ENCODE measurements around the gene CCNE1.

Gene CCNE1

DNA sequence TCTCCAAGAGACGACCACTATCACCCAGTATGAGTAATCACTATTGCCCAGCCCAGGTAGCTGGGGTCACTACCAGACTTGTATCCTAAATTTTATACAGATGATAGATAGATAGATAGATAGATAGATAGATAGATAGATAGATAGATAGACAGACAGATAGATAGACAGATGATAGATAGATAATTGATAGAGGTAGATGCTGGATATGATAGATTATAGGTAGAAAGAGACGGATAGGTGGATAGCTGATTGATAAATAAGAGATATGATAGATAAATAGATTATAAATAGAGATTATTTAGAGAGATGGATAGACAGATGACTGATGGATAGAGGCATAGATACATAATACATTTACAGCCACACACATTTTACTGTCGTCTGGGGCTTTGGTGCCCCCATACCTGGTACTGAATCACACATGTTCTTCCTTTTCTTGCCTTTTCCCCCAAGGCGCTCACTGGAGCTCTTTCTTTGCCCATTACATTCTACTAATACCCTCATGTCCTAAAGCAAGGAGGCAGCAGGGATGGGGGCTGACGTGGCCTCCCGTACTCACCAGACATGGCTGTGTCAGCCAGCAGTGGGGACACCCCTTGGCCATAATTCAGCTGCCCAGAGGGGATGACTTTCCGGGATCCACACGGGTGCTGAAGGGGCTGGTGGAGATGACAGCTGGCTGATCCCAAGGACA lies 44.6 kb upstream of the CCNE1 start:
- TF ChIP-seq TAF1 (IDR thresholded peaks at IDR 0.05; ENCODE audit: borderline replicate concordance, insufficient read depth, low read length), result no peak
- no peak for TF ChIP-seq REST (IDR thresholded peaks at IDR 0.05; ENCODE audit: insufficient read depth in 1 of 2, low read depth in 2 of 2, low read length in 2 of 2)
- no peak for TF ChIP-seq FOXP2 (optimal IDR thresholded peaks at IDR 0.05; ENCODE audit: borderline replicate concordance, extremely low read depth, extremely low read length, insufficient read depth)
- no peak for TF ChIP-seq SIN3A (IDR thresholded peaks at IDR 0.05; ENCODE audit: borderline replicate concordance, insufficient read depth, low read length)
- no peak for TF ChIP-seq POLR2AphosphoS5 (IDR thresholded peaks at IDR 0.05; ENCODE audit: low read depth, low read length)

DNA sequence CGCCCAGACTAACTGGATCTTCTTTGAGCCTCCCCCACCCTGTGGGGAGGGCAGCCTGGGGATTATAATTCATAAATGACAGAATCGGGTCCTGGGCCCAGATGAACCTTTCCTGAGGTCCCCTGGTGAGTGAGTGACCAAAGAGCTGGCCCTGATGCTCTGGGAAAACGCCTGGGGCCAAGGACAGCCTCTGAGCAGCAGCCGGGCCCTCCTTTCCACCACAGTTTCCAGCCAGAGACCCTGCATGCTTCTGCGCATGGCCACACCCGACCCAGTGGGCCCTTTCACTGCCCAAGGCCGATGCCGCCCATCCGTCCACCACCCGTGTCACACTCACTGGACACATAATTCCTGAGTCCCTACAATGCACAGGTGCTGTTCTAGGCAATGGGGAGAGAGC lies 43.6 kb upstream of the CCNE1 start:
- TF ChIP-seq SIN3A (IDR thresholded peaks at IDR 0.05; ENCODE audit: borderline replicate concordance, insufficient read depth, low read length) (no peak), POLR2AphosphoS5 (IDR thresholded peaks at IDR 0.05; ENCODE audit: low read depth, low read length) (no peak), REST (IDR thresholded peaks at IDR 0.05; ENCODE audit: insufficient read depth in 1 of 2, low read depth in 2 of 2, low read length in 2 of 2) (no peak), TAF1 (IDR thresholded peaks at IDR 0.05; ENCODE audit: borderline replicate concordance, insufficient read depth, low read length) (no peak), FOXP2 (optimal IDR thresholded peaks at IDR 0.05; ENCODE audit: borderline replicate concordance, extremely low read depth, extremely low read length, insufficient read depth) (no peak)

DNA sequence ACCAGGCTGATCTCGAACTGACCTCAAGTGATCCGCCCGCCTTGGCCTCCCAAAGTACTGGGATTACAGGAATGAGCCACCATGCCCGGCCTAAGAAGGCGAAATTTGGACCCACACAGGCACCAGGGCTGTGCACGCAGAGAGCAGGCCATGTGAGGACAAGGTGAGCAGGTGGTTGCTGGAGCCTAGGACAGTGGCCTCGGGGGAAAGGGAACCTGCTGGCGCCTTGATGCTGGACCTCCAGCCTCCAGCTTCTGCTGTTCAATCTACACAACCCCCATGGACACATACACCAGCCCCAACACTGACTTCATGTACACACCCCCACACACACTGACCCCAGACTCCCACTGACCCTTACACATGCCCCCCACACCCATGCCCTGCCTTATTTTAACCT lies 41.8 kb upstream of the CCNE1 start:
- no peak for TF ChIP-seq REST (IDR thresholded peaks at IDR 0.05; ENCODE audit: insufficient read depth in 1 of 2, low read depth in 2 of 2, low read length in 2 of 2)
- TF ChIP-seq SIN3A (IDR thresholded peaks at IDR 0.05; ENCODE audit: borderline replicate concordance, insufficient read depth, low read length), result no peak
- no peak for TF ChIP-seq FOXP2 (optimal IDR thresholded peaks at IDR 0.05; ENCODE audit: borderline replicate concordance, extremely low read depth, extremely low read length, insufficient read depth)
- no peak for TF ChIP-seq TAF1 (IDR thresholded peaks at IDR 0.05; ENCODE audit: borderline replicate concordance, insufficient read depth, low read length)
- no peak for TF ChIP-seq POLR2AphosphoS5 (IDR thresholded peaks at IDR 0.05; ENCODE audit: low read depth, low read length)

DNA sequence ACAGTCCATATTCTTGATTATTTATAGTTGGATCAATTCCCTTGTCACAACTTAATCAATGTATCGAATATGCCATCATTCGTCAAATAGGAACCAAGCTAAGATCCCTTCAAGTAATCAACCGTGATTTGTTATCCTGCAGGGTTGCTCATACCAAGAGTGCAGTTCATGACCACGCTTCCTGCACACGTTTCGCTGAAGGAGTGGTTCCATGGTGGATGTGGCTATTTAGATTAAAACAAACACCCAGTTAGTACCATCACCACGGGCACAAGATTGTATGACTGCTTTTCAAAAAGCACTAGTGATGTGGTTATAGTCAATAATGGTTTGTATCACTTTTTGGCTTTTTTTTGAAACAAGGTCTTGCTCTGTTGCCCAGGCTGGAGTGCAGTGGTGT lies 41.1 kb upstream of the CCNE1 start:
- TF ChIP-seq POLR2AphosphoS5 (IDR thresholded peaks at IDR 0.05; ENCODE audit: low read depth, low read length) (no peak), REST (IDR thresholded peaks at IDR 0.05; ENCODE audit: insufficient read depth in 1 of 2, low read depth in 2 of 2, low read length in 2 of 2) (no peak), FOXP2 (optimal IDR thresholded peaks at IDR 0.05; ENCODE audit: borderline replicate concordance, extremely low read depth, extremely low read length, insufficient read depth) (no peak), SIN3A (IDR thresholded peaks at IDR 0.05; ENCODE audit: borderline replicate concordance, insufficient read depth, low read length) (no peak), TAF1 (IDR thresholded peaks at IDR 0.05; ENCODE audit: borderline replicate concordance, insufficient read depth, low read length) (no peak)

All from PFSK-1 (cell line).